Body of pancreas (tissue), 4 donors: Measurements from ENCODE around the gene SYNPR. TPM values are rescaled to one million over a fixed set of nuclear protein-coding genes. Genes with fewer than 3 reads are reported as not detected.

Source experiments
- ATAC-seq: fragments of 150-250 bp; one replicate; pipeline ENCODE4 v1.9.1; 2016
- DNase-seq, 4 donors: peaks; one replicate each; pipeline ENCODE4 v3.0.0-alpha.2; 2019
- H3K27ac ChIP-seq, 4 donors: fragments of 200-600 bp; sonication (generic); 1 replicate in 3 of 4; 2 replicates in 1 of 4; pipeline versions ENCODE4 v1.5.1 to v1.6.1; 2016 to 2019; ENCODE audit warnings: mild to moderate bottlenecking in 1 of 4, mixed read lengths in 1 of 4, moderate library complexity in 1 of 4
- H3K27me3 ChIP-seq, 2 donors: fragments of 200-600 bp; sonication (generic); one replicate each; pipeline ENCODE4 v1.6.0; 2016; ENCODE audit warnings: mild to moderate bottlenecking in 1 of 2
- H3K36me3 ChIP-seq, 2 donors: fragments of 200-600 bp; sonication (generic); replicated peaks in 1 of 2; 2 replicates each; pipeline ENCODE4 v1.5.1; 2016; ENCODE audit warnings: low read depth in 2 of 2; ENCODE audit not compliant: insufficient read depth in 1 of 2
- H3K4me1 ChIP-seq: fragments of 200-600 bp; sonication (generic); one replicate; pipeline ENCODE4 v1.6.0; 2016
- H3K4me3 ChIP-seq, 2 donors: fragments of 200-600 bp; sonication (generic); 1 replicate in 1 of 2; 2 replicates in 1 of 2; pipeline ENCODE4 v1.5.1; 2016 to 2019
- H3K9me3 ChIP-seq, 3 donors: fragments of 200-600 bp; sonication (generic); 1 replicate in 2 of 3; 2 replicates in 1 of 3; pipeline ENCODE4 v1.5.1; 2016
- CTCF ChIP-seq, 7 experiments: fragments of 450-650 bp in 4 of 7; fragments of 200-600 bp in 3 of 7; sonication (generic) in 3 of 7; IDR thresholded peaks; one replicate each; pipeline ENCODE4 v1.5.1; 2016 to 2019; ENCODE audit warnings: antibody characterized with exemption in 7 of 7
- POLR2A ChIP-seq, 3 donors: fragments of 450-650 bp; IDR thresholded peaks; one replicate each; pipeline ENCODE4 v1.6.1; 2016; ENCODE audit warnings: antibody characterized with exemption in 3 of 3, mild to moderate bottlenecking in 2 of 3
- intact Hi-C: fragments of 100-400 bp; cut with DNase I; formaldehyde crosslinking; loops from one replicate; pipeline ENCODE4 v1.15.1; 2023
- small RNA-seq: library from RNA; depleted of rRNA; stranded (forward); fragments of <200 nt; gene quantifications from one replicate; pipeline ENCODE3, GENCODE V24; 2016
- total RNA-seq, 2 donors: library from RNA; depleted of rRNA; stranded (reverse); fragments of >200 nt; gene quantifications; one replicate each; pipeline ENCODE4 v1.1.0, GENCODE V29; 2016

The SYNPR gene
- total RNA-seq, 2 donors from 2014 or later: 0.52 TPM; not detected in 1

DNA sequence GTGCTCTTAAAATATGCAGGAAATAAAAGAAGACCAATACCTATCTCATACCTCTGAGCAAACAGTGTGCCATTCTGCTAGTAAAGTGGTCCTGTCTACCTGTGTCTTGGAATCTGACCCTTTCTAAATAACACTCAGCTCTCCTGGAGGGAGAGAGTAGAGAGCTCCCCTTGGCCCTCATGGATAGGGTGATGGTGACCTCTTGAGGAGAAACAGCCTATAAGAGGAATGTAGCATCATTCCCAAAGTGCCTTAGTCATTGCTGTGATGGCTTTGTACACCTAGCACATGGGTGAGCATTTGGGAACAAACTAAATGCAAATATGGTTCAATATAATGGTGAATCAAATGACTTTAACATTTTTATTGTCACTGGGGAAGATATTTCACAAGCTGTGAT is 384.4 kb downstream of the SYNPR start:
- no peak overlapping the region for H3K4me3 ChIP-seq
- peak in 4 of 7 experiments; percentile 32 to 51 (median 36) for TF ChIP-seq CTCF (IDR thresholded peaks at IDR 0.05)
- no peak for TF ChIP-seq POLR2A (IDR thresholded peaks at IDR 0.05)
- intact Hi-C loops: no loop called here
- ATAC-seq (no peak), DNase-seq (peak in 2 of 4 donors; percentile 12 to 28)
- H3K36me3 ChIP-seq: no peaks in the 10 kb centered on the region
- H3K27me3 ChIP-seq: no peaks in the 10 kb centered on the region
- no peaks in the 10 kb centered on the region for H3K4me1 ChIP-seq
- no peaks in the 10 kb centered on the region for H3K9me3 ChIP-seq
- no peak overlapping the region for H3K27ac ChIP-seq

Small RNA genes within 50 kb of the gene (small RNA-seq; reads per million reads assigned to genes)
- gene RNA5SP134: 0.33 reads per million
